ENCODE results near the gene KISS1R. TPM values are rescaled to one million over a fixed set of nuclear protein-coding genes. Genes with fewer than 3 reads are reported as not detected.
A peak's percentile ranks its signal among the peaks of the same experiment; 100 is the strongest.
"Not testable (repeated sequence)": the region's sequence is repeated elsewhere in the genome, so short reads cannot be mapped to it uniquely, and the experiment has no call there.

KISS1R gene
- total RNA-seq, 4 donors from 2014 or later, result not detected

DNA sequence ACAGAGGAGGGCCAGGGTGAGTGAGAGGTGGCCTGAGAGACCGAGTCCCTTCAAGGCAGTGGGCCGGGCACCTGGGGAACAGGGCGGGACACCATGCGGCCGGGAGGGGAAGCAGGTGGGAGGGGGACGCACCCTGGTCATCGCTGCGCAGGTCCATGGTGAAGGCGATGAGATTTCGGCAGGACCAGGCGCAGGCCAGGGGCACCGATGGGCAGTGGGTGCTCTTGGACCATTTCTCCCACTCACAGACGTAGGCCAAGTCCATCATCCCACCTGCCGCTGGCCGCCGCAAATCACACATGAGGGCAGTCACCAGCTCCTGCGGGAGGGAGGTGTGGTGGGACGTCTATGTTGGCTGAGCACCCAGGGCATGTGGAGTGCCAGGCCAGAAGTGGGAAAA, 26.3 kb upstream of the KISS1R start:
- H3K9me3 ChIP-seq, result no peaks in the 10 kb centered on the region
- H3K27me3 ChIP-seq, result no peaks in the 10 kb centered on the region
- DNase-seq (ENCODE audit: extremely low spot score), result no peak
- no peak overlapping the region for H3K4me3 ChIP-seq
- peaks cover 23 to 51% (median 45%) of the 10 kb centered on the region in 4 donors for H3K36me3 ChIP-seq
- H3K27ac ChIP-seq (replicated peaks in 1 of 4), result peak overlapping the region in 1 of 4 donors; percentile 6
- WGBS, result 96% methylated on average over 14 of the region's 18 CpGs
- peaks cover 5 to 31% (median 19%) of the 10 kb centered on the region in 4 donors for H3K4me1 ChIP-seq
- TF ChIP-seq EP300 (IDR thresholded peaks at IDR 0.05) (no peak), POLR2A (IDR thresholded peaks at IDR 0.05; ENCODE audit: low read depth) (no peak), POLR2AphosphoS5 (IDR thresholded peaks at IDR 0.05) (no peak)
- TF ChIP-seq, protein P1, sequence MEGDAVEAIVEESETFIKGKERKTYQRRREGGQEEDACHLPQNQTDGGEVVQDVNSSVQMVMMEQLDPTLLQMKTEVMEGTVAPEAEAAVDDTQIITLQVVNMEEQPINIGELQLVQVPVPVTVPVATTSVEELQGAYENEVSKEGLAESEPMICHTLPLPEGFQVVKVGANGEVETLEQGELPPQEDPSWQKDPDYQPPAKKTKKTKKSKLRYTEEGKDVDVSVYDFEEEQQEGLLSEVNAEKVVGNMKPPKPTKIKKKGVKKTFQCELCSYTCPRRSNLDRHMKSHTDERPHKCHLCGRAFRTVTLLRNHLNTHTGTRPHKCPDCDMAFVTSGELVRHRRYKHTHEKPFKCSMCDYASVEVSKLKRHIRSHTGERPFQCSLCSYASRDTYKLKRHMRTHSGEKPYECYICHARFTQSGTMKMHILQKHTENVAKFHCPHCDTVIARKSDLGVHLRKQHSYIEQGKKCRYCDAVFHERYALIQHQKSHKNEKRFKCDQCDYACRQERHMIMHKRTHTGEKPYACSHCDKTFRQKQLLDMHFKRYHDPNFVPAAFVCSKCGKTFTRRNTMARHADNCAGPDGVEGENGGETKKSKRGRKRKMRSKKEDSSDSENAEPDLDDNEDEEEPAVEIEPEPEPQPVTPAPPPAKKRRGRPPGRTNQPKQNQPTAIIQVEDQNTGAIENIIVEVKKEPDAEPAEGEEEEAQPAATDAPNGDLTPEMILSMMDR (IDR thresholded peaks at IDR 0.05), result no peak
- intact Hi-C loops (cut with DNase I), result no loop called here

DNA sequence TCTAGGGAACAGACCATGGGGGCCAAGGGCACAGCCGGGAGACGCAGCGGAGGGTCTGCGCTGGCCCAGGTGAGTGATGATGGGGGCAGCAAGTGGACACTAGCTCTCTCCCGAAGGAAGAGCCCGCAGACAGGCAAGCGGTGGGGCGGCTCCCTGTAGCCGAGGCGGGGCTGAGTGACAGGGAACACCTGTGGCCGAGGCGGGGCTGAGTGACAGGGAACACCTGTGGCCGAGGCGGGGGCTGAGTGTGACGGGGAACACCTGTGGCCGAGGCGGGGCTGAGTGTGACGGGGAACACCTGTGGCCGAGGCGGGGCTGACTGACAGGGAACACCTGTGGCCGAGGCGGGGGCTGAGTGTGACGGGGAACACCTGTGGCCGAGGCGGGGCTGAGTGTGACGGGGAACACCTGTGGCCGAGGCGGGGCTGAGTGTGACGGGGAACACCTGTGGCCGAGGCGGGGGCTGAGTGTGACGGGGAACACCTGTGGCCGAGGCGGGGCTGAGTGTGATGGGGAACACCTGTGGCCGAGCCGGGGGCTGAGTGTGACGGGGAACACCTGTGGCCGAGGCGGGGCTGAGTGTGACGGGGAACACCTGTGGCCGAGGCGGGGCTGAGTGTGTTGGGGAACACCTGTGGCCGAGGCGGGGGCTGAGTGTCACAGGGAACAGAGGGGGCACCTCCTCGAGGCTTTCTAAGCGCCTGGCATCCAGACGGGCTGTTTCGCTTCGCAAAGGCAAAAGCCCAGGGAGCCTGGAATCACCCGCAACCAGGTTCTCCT, 25.5 kb upstream of the KISS1R start:
- peaks cover 5 to 31% (median 19%) of the 10 kb centered on the region in 4 donors for H3K4me1 ChIP-seq
- H3K27me3 ChIP-seq; DNase-seq (ENCODE audit: extremely low spot score); H3K9me3 ChIP-seq; intact Hi-C loops (cut with DNase I): not testable (repeated sequence)
- H3K36me3 ChIP-seq, result peaks cover 15 to 47% (median 38%) of the 10 kb centered on the region in 4 donors
- WGBS, result 47% methylated on average over 32 of the region's 50 CpGs
- H3K4me3 ChIP-seq, result peak overlapping the region; percentile 83 to 100 (median 90)
- H3K27ac ChIP-seq (replicated peaks in 1 of 4), result peak overlapping the region; percentile 89 to 94 (median 92)

DNA sequence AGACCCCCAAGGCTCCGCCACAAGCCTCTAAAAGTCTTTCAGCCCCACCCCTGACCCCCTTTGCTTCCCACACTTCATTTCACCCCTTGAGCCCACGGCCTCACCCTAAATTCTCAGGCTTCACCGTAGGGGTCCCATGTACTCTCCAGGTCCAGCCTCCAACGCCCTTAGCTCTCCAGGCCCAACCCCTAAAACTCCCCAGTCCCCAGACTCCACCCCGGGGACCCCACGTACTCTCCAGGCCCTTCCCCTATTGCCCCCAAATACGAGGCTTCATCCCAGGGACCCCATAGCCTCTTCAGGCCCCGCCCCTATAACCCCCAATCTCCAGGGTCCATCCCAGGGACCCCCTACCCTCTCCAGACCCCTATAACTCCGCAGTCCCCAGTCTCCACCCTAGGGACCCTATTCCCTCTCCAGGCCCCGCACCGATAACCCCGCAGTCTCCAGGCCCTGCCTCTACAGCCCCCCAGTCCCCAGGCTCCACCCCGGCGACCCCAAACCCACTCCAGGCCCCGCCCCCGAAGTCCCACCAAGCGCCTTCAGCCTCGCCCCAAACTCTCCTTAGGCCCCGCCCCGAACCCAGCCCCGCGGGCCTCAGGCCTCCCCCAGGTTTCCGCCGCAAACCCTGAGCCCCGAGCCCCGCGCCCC, 24.8 kb upstream of the KISS1R start:
- Histone ChIP-seq H3K36me3 (peaks cover 20 to 47% (median 40%) of the 10 kb centered on the region in 4 donors), H3K4me3 (peak overlapping the region; percentile 83 to 100 (median 90)), H3K9me3 (no peaks in the 10 kb centered on the region), H3K4me1 (peaks cover 5 to 31% (median 19%) of the 10 kb centered on the region in 4 donors), H3K27ac (replicated peaks in 1 of 4) (peak overlapping the region; percentile 89 to 94 (median 92)), H3K27me3 (no peaks in the 10 kb centered on the region)
- WGBS, result 7% methylated on average over 15 of the region's 27 CpGs
- TF ChIP-seq, protein P1 (IDR thresholded peaks at IDR 0.05), result no peak
- TF ChIP-seq POLR2AphosphoS5 (IDR thresholded peaks at IDR 0.05) (no peak), POLR2A (IDR thresholded peaks at IDR 0.05; ENCODE audit: low read depth) (no peak), EP300 (IDR thresholded peaks at IDR 0.05) (no peak)
- no peak for DNase-seq (ENCODE audit: extremely low spot score)
- intact Hi-C loops (cut with DNase I), result no loop called here

DNA sequence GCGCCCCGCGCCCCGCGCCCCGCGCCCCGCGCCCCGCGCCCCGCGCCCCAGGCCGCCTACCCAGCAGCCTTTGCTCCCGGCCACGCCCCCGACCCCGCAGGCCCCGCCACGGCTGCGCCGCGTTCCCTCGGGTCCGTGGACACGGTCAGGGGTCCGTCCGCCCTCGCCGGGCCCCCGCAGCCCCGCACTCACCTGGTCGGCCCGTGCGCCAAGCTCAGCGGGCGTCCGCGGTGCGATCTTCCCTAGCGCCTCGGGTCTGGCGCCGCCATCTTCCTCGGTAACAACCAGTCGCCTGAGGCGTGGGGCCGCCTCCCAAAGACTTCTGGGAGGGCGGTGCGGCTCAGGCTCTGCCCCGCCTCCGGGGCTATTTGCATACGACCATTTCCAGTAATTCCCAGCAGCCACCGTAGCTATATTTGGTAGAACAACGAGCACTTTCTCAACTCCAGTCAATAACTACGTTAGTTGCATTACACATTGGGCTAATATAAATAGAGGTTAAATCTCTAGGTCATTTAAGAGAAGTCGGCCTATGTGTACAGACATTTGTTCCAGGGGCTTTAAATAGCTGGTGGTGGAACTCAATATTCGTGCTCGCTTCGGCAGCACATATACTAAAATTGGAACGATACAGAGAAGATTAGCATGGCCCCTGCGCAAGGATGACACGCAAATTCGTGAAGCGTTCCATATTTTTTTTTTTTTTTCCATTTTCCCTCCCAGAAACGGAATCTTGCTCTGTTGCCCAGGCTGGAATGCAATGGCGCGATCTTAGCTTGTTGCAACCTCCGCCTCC, 24.0 kb upstream of the KISS1R start, which contains the start of the genes MED16 and RNU6-9:
MED16 (minus strand) TSS at position 294 of the 796 bp plus-strand sequence. CDS start 2,056 bp downstream, outside the sequence.
RNU6-9 (plus strand) TSS at position 591 of the 796 bp plus-strand sequence.
- Histone ChIP-seq H3K27ac (replicated peaks in 1 of 4) (peak within 1 kb of the TSS; percentile 89 to 94 (median 92)), H3K4me3 (peak within 1 kb of the TSS; percentile 83 to 100 (median 90)), H3K36me3 (peaks cover 20 to 45% (median 36%) of the 10 kb centered on the region in 4 donors), H3K9me3 (no peaks in the 10 kb centered on the region), H3K27me3 (no peaks in the 10 kb centered on the region), H3K4me1 (peaks cover 5 to 31% (median 19%) of the 10 kb centered on the region in 4 donors)
- WGBS, result 1% methylated on average over 21 of the region's 69 CpGs
- intact Hi-C loops (cut with DNase I), result no loop called here
- TF ChIP-seq POLR2A (IDR thresholded peaks at IDR 0.05; ENCODE audit: low read depth) (no peak), EP300 (IDR thresholded peaks at IDR 0.05) (no peak), POLR2AphosphoS5 (IDR thresholded peaks at IDR 0.05) (peak; percentile 79 to 83)
- TF ChIP-seq, protein P1 (IDR thresholded peaks at IDR 0.05), result no peak
- DNase-seq (ENCODE audit: extremely low spot score), result peak; percentile 98

Data from esophagus muscularis mucosa (tissue), 4 donors.